ENCODE results near the gene TPSAB1.
"Not testable (repeated sequence)": the region's sequence is repeated elsewhere in the genome, so short reads cannot be mapped to it uniquely, and the experiment has no call there.

TPSAB1 gene

GRCh38 chr16:1225051-1225451, 15.5 kb upstream of the TPSAB1 start, which contains the start of gene TPSG1:
Gene TPSG1, minus strand, starts transcription at chr16:1225268. Its CDS starts 16 bp downstream, at chr16:1225252.
- no peak for DNase-seq

GRCh38 chr16:1225728-1226311, 14.7 kb upstream of the TPSAB1 start:
- DNase-seq: not testable (repeated sequence)

GRCh38 chr16:1226692-1227091, 13.8 kb upstream of the TPSAB1 start:
- not testable (repeated sequence) for DNase-seq

- not testable (repeated sequence) for DNase-seq
Measured at GRCh38 chr16:1228227-1228626, 12.3 kb upstream of the TPSAB1 start.

GRCh38 chr16:1229476-1229875, 11.0 kb upstream of the TPSAB1 start:
- not testable (repeated sequence) for DNase-seq

GRCh38 chr16:1230084-1230470, 10.4 kb upstream of the TPSAB1 start, which contains the start of gene TPSB2:
Gene TPSB2, minus strand, starts transcription at chr16:1230184. Its CDS starts 233 bp downstream, at chr16:1229951.
- DNase-seq: not testable (repeated sequence)

GRCh38 chr16:1230471-1231212, 9.9 kb upstream of the TPSAB1 start:
- DNase-seq: not testable (repeated sequence)

GRCh38 chr16:1231301-1231700, 9.2 kb upstream of the TPSAB1 start:
- DNase-seq: not testable (repeated sequence)

- DNase-seq: not testable (repeated sequence)
Measured at GRCh38 chr16:1232049-1232748, 8.3 kb upstream of the TPSAB1 start.

- not testable (repeated sequence) for DNase-seq
Measured at GRCh38 chr16:1236659-1237058, 3.8 kb upstream of the TPSAB1 start.

GRCh38 chr16:1237990-1238389, 2.5 kb upstream of the TPSAB1 start:
- no peak for DNase-seq

- not testable (repeated sequence) for DNase-seq
Measured at GRCh38 chr16:1238909-1239308, 1.6 kb upstream of the TPSAB1 start.

- DNase-seq: not testable (repeated sequence)
Measured at GRCh38 chr16:1239575-1239974, 930 bp upstream of the TPSAB1 start.

- DNase-seq: not testable (repeated sequence)
Measured at GRCh38 chr16:1241081-1241480, 576 bp downstream of the TPSAB1 start.

- not testable (repeated sequence) for DNase-seq
Measured at GRCh38 chr16:1243363-1243762, 2.9 kb downstream of the TPSAB1 start.

GRCh38 chr16:1243907-1244850, 3.7 kb downstream of the TPSAB1 start:
- not testable (repeated sequence) for DNase-seq

GRCh38 chr16:1244881-1245280, 4.4 kb downstream of the TPSAB1 start:
- no peak for DNase-seq

- DNase-seq: no peak
Measured at GRCh38 chr16:1245452-1246020, 5.0 kb downstream of the TPSAB1 start.

- DNase-seq: not testable (repeated sequence)
Measured at GRCh38 chr16:1247903-1248537, 7.5 kb downstream of the TPSAB1 start.

- not testable (repeated sequence) for DNase-seq
Measured at GRCh38 chr16:1249031-1249755, 8.7 kb downstream of the TPSAB1 start.
